Stromal cell of bone marrow (primary cell): ENCODE data around the gene RUNX3.
"Not testable (repeated sequence)": the region's sequence is repeated elsewhere in the genome, so short reads cannot be mapped to it uniquely, and the experiment has no call there.

Experiments
- DNase-seq: peaks from one replicate; pipeline ENCODE4 v3.0.0-alpha.2; 2012; ENCODE audit warnings: low read depth

Gene RUNX3

DNA sequence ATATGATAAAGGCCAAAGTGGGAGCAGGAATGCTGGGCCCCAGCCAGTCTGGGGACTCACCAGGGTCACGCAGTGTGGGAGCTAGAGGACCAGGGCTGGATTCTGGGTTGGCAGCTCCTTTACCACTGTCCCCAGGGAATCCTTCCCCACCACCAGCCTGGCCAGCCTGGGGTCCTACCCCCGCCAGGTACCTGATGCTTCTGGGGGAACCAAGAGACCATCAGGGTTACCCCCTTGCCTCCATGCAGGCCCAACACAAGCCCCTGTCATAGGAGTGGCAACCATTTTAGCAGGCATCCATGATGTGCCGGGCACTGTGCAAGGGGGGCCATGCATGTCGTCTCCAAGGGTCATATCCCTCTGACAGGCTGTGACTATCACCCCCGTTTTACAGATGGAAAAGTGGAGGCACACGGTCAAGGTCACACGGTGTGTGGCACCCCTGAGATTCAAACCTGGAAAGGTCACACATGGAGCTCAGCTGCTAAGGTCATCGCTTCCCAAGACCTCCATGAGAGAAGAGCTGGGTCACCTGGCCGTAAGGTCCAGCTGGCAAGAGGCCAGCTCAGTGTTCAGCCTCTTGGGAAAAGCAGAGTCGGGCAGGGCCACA, 16.4 kb downstream of the RUNX3 start:
- DNase-seq: no peak

GRCh38 chr1:24913274-24913604, 16.8 kb downstream of the RUNX3 start:
- no peak for DNase-seq

GRCh38 chr1:24912376-24913273, 17.5 kb downstream of the RUNX3 start:
- no peak for DNase-seq

DNA sequence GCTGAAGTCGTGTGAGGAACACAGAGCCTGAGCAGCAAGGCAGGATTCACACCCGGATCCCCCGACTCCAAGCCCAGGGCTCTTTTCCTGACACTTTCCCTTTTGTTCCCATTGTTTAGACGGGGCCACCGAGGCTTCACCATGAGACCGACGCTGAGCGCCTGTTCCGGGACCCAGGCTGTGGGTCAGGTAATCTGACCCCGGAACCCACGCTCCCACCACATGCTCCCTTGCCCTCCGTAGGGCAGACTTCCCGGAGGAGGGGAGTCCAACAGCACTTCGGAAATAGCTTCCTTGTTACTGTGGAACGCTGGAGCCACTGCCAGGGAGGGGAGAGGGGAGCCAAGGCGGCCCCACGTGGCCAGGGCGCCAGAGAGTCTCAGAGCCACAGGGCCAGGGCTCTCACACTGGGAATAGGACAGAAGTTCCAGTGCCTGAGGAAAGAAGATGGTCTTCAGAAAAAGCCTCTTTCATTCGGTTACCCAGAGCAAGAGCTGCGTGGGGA, 18.4 kb downstream of the RUNX3 start:
- no peak for DNase-seq

DNA sequence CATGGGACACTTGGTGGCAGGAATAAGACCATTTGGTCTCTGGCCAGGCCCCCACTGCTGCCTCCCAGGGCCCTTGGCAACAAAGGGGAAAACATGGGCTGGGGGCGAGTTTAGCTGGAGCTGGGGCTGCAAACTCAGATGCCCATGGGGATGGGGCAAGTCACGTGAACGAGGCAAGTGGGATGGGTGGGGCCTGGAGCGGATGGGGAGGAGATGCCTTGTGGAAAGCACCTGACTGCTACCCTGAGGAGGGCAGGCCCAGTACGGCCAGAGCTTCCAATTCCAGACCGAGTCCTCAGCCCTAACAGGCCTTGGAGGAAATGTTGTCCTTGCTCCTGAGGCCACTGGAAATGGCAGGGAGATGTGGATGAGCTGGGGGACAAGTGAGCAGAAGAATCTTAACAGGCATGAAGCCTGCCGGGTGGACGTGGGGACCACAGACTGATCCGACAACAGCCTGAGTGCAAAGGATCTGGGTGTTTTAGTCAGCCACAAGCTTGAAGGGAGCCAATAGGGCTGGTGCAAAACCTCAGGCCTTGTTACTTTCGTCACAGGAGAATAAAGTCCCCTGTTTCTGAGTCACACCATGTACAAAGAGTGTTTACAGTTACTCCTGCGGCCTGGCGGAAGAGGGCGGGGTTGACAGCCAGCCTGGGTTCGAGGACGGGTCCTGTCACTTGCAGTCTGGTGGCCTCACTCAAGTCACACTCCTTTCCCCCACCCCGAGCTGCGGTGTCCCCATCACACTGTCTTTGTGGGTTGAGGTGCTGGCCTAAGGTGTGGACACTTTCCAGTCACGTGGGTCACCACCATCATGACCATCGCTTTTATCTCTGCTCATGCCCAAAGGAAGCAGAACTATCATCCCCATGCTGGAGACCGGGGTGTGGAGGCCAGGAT, 19.1 kb downstream of the RUNX3 start:
- no peak for DNase-seq

- DNase-seq: no peak
Measured at GRCh38 chr1:24910210-24910609, 19.9 kb downstream of the RUNX3 start.

GRCh38 chr1:24909388-24909898, 20.6 kb downstream of the RUNX3 start:
- no peak for DNase-seq

- DNase-seq: no peak
Measured at GRCh38 chr1:24908591-24909259, 21.4 kb downstream of the RUNX3 start.

DNA sequence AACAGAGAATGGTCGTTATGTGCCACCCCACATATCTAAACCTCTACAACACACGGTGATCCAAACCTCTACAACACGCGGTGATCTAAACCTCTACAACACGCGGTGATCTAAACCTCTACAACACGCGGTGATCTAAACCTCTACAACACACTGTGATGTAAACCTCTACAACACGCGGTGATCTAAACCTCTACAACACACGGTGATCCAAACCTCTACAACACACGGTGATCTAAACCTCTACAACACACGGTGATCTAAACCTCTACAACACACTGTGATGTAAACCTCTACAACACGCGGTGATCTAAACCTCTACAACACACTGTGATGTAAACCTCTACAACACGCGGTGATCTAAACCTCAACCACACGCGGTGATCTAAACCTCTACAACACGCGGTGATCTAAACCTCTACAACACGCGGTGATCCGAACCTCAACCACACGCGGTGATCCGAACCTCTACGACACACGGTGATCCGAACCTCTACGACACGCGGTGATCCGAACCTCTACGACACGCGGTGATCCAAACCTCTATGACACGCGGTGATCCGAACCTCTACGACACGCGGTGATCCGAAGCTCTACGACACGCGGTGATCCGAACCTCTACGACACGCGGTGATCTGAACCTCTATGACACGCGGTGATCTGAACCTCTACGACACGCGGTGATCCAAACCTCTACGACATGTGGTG, 22.3 kb downstream of the RUNX3 start:
- DNase-seq: not testable (repeated sequence)

GRCh38 chr1:24906760-24907490, 23.2 kb downstream of the RUNX3 start:
- DNase-seq: no peak

DNA sequence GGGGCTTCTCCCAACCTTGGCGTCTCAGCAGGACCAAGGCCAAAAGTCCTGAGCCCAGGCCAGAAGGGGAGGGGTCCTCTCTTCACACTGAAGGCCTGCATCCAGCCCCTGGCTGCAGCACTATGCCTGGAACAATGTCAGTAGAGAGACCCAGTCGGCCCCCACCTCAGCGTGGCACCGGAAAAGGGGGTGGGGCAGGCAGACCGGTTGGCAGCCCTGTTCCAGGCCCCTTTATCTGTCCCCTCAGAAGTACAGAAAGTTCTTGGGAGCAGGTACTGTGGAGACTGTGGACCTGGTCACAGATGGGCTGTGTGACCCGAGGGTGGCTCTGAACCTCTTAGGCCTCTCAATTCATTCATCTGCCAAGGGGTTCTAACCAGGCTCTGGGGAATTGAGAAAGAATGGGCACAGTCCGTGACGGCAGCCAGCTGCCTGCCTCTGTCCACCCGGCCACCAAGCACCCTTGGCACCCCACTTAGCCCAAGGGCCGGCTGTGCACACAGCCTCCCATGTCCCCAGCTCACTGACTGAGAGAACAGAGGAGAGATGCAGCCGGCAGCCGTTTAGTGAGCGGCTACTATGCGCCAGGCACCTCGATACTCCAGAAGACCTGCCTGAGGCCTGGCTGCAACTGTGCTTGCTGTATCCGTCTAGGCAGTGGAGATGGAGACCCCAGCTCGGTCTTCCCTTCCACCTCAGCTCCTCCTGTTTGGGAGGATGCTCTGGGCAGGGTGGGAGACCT, 23.9 kb downstream of the RUNX3 start:
- DNase-seq: no peak

- DNase-seq: no peak
Measured at GRCh38 chr1:24905355-24905978, 24.6 kb downstream of the RUNX3 start.

GRCh38 chr1:24904731-24905354, 25.2 kb downstream of the RUNX3 start:
- no peak for DNase-seq

DNA sequence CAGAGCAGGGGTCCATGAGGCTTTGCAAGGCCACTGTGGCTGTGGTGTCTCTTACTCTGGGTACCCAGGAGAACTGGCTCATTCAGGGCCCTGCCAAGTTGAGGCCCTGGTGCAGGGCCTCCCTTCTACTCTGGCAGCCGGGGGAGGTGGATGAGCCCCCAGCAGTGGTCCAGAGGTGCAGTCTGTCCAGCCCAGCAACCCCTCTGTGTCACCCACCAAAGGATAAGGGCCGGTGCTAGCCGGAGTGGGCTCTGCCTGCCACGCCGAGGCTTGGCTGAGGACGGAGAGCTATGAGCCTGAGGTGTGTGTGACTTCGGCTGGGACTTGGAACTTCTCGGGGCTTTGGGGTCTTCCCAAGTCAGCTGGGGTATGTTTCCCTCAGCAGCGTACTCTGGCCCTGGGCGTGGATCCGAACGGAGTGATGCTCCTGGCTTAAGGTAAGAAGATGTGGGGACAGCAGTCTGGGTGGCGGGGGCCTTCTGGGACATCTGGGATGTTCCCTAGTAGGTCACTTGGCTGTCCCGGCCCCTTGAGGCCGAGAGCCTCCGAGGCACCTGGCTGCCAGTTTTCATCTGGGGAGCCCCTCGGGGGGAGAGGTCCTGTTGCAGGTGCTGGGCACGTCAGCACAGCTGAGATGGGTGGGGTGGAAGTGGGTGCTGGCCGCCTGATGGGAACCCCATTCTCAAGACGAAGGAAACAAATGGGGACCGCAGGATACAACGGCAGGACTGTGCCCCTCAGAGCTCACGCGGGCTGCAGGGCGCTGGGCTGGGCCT, 25.9 kb downstream of the RUNX3 start:
- no peak for DNase-seq

- no peak for DNase-seq
Measured at GRCh38 chr1:24903560-24903954, 26.5 kb downstream of the RUNX3 start.

DNA sequence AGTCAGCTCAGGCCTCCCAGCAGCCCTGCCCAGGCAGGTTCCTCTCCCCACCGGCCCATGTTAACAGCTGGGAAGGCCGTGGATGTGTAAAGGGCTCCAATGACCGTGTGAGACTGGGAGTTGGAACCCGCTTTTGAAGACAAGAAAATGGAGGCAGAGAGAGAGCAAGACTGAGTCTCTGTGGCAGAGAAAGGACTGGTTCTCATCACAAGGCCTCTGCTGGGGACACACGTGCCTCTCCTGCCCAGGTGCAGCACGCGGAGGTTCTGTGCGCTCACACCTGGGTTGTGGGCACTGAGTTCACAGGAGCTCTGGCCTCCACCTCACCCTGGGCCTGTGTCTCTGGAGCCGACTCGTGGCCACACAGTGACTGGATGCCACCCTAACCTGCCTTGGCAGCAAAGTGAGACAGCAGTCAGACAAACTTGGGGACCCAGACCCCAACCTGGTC, 27.0 kb downstream of the RUNX3 start:
- no peak for DNase-seq

DNA sequence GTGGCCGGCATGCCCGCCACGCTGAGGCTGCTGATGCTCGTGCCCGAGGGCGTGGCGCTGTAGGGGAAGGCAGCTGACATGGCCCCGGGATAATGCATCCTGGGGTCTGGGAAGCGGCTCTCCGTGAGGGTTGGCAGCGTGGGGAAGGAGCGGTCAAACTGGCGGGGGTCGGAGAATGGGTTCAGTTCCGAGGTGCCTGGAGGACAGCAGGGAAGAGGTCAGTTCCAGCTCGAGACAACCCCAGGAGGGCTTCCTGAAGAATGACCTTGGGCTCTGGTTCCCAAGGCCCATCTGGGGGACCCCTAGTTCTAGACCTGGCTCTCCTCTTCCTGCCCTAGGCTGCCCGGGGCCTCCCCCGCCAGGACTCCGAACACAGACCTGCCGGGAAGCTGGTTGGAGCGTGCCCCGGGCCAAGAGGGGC, 27.6 kb downstream of the RUNX3 start:
- no peak for DNase-seq
